Kidney epithelial cell (primary cell): ENCODE data around the gene IQCC. TPM values are rescaled to one million over a fixed set of nuclear protein-coding genes. Genes with fewer than 3 reads are reported as not detected.

Experiments used
- DNase-seq: peaks from one replicate; pipeline ENCODE4 v3.0.0-alpha.2; 2010; ENCODE audit warnings: low read depth
- H3K27me3 ChIP-seq: 2 replicates; pipeline ENCODE4 v1.6.0; 2011; ENCODE audit warnings: low read length; ENCODE audit not compliant: control insufficient read depth, insufficient read depth
- H3K36me3 ChIP-seq: 2 replicates; pipeline ENCODE4 v1.5.1; 2011; ENCODE audit warnings: low read length; ENCODE audit not compliant: control insufficient read depth, insufficient read depth
- H3K4me3 ChIP-seq: 2 replicates; pipeline ENCODE4 v1.5.1; 2011; ENCODE audit warnings: low read depth, mild to moderate bottlenecking, control low read depth, low read length
- CTCF ChIP-seq: IDR thresholded peaks from 2 replicates; pipeline ENCODE4 v1.5.1; 2011; ENCODE audit warnings: mild to moderate bottlenecking, moderate library complexity, low read length, control low read depth, inconsistent platforms; ENCODE audit not compliant: insufficient read depth, poor library complexity, severe bottlenecking
- total RNA-seq: library from RNA; depleted of rRNA; stranded (reverse); fragments of >200 nt; gene quantifications from 2 replicates; pipeline ENCODE4 v1.2.3, GENCODE V29; 2015

The IQCC gene
- total RNA-seq, 1 donor from 2014 or later: 2.5 TPM

- peak overlapping the region; percentile 72 for H3K4me3 ChIP-seq
- H3K27me3 ChIP-seq: no peaks in the 10 kb centered on the region
- no peaks in the 10 kb centered on the region for H3K36me3 ChIP-seq
- no peak for TF ChIP-seq CTCF
- no peak for DNase-seq
Observed at GRCh38 chr1:32204943-32205361, 519 bp upstream of the IQCC start.

GRCh38 chr1:32208469-32208868, 3.0 kb downstream of the IQCC start:
- DNase-seq: no peak
- Histone ChIP-seq H3K36me3 (no peaks in the 10 kb centered on the region), H3K4me3 (no peak overlapping the region), H3K27me3 (no peaks in the 10 kb centered on the region)
- no peak for TF ChIP-seq CTCF

GRCh38 chr1:32208891-32209328, 3.4 kb downstream of the IQCC start, which contains the start of gene DCDC2B:
DCDC2B (plus strand) TSS chr1:32209089; CDS start chr1:32209094, 5 bp downstream.
- no peak within 1 kb of the TSS for H3K4me3 ChIP-seq
- H3K27me3 ChIP-seq: no peaks in the 10 kb centered on the region
- TF ChIP-seq CTCF: no peak
- no peaks in the 10 kb centered on the region for H3K36me3 ChIP-seq
- peak; percentile 65 for DNase-seq

GRCh38 chr1:32215629-32216480, 10.4 kb downstream of the IQCC start:
- Histone ChIP-seq H3K27me3 (no peaks in the 10 kb centered on the region), H3K36me3 (peaks cover 1% of the 10 kb centered on the region), H3K4me3 (no peak overlapping the region)
- peak; percentile 84 for TF ChIP-seq CTCF
- DNase-seq: no peak

- DNase-seq: no peak
- H3K36me3 ChIP-seq: peaks cover 1% of the 10 kb centered on the region
- no peak for TF ChIP-seq CTCF
- H3K27me3 ChIP-seq: no peaks in the 10 kb centered on the region
- H3K4me3 ChIP-seq: no peak overlapping the region
Observed at GRCh38 chr1:32216566-32216965, 11.1 kb downstream of the IQCC start.

GRCh38 chr1:32219022-32219421, 13.6 kb downstream of the IQCC start:
- no peak for DNase-seq
- H3K36me3 ChIP-seq: peaks cover 1% of the 10 kb centered on the region
- H3K4me3 ChIP-seq: no peak overlapping the region
- no peak for TF ChIP-seq CTCF
- no peaks in the 10 kb centered on the region for H3K27me3 ChIP-seq
